ENCODE measurements around the gene ANKRD55.

DNA sequence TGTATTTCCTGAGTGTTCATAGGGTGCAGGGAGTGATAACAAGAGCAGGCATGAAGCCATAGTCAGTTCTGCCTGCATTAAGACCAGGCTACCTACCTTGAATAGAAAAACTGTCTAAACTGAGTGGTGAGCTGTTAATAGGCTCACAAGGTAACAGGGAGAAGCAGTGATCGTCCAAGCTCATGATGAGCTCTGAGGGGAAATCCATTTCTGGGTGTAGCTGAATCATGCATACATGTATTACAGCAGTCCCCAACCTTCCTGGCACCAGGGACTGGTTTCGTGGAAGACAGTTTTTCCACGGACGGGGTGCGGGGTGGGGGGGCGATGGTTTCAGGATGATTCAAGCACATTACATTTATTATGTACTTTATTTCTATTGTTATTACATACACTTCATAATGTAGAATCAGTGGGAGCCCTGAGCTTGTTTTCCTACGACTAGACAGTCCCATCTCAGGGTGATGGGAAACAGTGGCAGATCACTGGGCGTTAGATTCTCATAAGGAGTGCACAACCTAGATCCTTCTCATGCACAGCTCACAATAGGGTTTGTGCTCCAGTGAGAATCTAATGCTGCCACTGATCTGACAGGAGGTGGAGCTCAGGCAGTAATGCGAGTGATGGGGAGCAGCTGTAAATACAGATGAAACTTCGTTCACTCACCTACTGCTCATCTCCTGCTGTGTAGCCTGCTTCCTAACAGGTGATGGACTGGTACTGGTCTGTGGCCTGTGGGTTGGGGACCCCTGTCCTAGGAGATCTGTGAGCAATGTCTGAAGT is 138.4 kb downstream of the ANKRD55 start:
- TF ChIP-seq, protein P1, sequence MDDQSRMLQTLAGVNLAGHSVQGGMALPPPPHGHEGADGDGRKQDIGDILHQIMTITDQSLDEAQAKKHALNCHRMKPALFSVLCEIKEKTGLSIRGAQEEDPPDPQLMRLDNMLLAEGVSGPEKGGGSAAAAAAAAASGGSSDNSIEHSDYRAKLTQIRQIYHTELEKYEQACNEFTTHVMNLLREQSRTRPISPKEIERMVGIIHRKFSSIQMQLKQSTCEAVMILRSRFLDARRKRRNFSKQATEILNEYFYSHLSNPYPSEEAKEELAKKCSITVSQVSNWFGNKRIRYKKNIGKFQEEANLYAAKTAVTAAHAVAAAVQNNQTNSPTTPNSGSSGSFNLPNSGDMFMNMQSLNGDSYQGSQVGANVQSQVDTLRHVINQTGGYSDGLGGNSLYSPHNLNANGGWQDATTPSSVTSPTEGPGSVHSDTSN (IDR thresholded peaks at IDR 0.05) = no peak
- TF ChIP-seq RAD21 (IDR thresholded peaks at IDR 0.05; ENCODE audit: low read length) (no peak), GATA2 (CRISPR knock-in tag; IDR thresholded peaks at IDR 0.05) (no peak), RXRA (IDR thresholded peaks at IDR 0.05; ENCODE audit: borderline replicate concordance, low read depth) (no peak), JUND (IDR thresholded peaks at IDR 0.05) (no peak), MXI1 (IDR thresholded peaks at IDR 0.05; ENCODE audit: low read depth, low read length) (no peak), EP300 (IDR thresholded peaks at IDR 0.05; ENCODE audit: borderline replicate concordance in 1 of 2, low read depth in 1 of 2, low read length in 1 of 2) (no peak), FOXJ3 (CRISPR knock-in tag; IDR thresholded peaks at IDR 0.05) (no peak), EZH2phosphoT487 (IDR thresholded peaks at IDR 0.05; ENCODE audit: borderline replicate concordance, low read depth) (no peak), CHD2 (IDR thresholded peaks at IDR 0.05; ENCODE audit: low read length, partially characterized antibody) (no peak), MEF2A (IDR thresholded peaks at IDR 0.05; ENCODE audit: borderline replicate concordance, low read depth) (no peak), POLR2AphosphoS5 (IDR thresholded peaks at IDR 0.05; ENCODE audit: low read depth, low read length) (no peak)
- TF ChIP-seq, protein P2, sequence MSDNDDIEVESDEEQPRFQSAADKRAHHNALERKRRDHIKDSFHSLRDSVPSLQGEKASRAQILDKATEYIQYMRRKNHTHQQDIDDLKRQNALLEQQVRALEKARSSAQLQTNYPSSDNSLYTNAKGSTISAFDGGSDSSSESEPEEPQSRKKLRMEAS (IDR thresholded peaks at IDR 0.05; ENCODE audit: low read depth) = no peak
- TF ChIP-seq, protein P3, sequence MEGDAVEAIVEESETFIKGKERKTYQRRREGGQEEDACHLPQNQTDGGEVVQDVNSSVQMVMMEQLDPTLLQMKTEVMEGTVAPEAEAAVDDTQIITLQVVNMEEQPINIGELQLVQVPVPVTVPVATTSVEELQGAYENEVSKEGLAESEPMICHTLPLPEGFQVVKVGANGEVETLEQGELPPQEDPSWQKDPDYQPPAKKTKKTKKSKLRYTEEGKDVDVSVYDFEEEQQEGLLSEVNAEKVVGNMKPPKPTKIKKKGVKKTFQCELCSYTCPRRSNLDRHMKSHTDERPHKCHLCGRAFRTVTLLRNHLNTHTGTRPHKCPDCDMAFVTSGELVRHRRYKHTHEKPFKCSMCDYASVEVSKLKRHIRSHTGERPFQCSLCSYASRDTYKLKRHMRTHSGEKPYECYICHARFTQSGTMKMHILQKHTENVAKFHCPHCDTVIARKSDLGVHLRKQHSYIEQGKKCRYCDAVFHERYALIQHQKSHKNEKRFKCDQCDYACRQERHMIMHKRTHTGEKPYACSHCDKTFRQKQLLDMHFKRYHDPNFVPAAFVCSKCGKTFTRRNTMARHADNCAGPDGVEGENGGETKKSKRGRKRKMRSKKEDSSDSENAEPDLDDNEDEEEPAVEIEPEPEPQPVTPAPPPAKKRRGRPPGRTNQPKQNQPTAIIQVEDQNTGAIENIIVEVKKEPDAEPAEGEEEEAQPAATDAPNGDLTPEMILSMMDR (IDR thresholded peaks at IDR 0.05) = no peak
